ENCODE results near the gene CERKL.

GRCh38 chr2:181552808-181553207, 104.1 kb downstream of the CERKL start:
- TF ChIP-seq POLR2A (IDR thresholded peaks at IDR 0.05) = no peak
- no peak for TF ChIP-seq CTCF (IDR thresholded peaks at IDR 0.05)
